GM19238 (cell line): Measurements from ENCODE around the gene MRPS23.

ENCODE experiments used
- DNase-seq: peaks from one replicate; pipeline ENCODE4 v3.0.0; 2011; ENCODE audit warnings: low spot score; ENCODE audit not compliant: insufficient read length

The MRPS23 gene

DNA sequence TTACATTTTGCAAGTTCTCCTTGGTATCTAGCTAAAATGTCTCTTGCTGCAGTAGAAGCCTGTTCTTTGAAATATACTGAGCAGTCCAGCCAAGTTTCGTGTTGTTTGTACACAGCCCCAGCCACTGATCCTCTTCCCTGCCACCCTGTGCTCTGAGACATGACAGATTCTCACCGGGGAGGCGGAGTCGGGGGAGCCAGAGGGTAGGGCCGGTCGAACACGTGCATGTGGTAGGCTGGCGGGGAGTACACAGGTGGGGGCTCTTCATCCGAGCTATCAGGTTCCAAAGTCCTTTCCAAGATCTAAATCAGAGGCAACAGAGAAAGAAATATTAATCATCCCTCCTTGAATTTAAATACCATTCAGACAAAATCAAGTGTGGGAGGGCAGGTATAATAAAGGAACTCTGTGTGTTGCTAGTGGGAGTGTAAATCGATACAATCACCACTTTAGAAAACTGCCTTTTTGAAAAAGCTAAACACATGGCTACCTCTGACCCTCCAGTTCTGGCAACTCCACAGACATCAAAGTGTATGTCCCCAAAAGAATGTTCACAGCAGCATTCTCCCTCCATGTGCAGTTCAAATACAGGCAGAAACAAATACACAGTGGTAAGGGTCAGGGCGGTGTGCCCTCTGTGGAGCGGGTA, 29.7 kb upstream of the MRPS23 start:
- DNase-seq: no peak

DNA sequence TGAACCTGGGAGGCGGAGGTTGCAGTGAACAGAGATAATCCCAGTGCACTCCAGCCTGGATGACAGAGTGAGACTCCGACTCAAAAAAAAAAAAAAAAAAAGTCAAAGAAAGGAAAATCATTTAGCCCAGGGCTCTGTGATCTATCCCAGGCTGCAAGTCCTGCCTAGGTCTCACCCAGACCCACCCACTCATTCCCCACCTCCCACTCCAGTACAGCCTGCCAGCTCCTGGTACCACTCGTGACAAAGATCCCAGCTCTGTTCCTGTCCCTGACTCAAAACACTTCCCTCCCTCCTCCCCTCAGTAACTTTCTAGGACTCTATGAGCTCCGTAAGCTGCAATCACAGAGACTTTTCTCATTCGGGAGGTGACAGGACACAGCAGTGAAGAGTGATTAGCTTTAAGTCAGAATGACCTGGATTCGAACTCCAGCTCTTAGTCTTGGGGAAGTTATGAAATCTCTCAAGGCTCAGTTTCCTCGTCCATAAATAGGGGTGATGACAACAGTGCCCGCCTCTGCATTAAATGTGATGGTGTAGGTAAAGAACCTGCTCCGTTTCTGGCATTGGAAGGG, 28.0 kb upstream of the MRPS23 start:
- DNase-seq: no peak

DNA sequence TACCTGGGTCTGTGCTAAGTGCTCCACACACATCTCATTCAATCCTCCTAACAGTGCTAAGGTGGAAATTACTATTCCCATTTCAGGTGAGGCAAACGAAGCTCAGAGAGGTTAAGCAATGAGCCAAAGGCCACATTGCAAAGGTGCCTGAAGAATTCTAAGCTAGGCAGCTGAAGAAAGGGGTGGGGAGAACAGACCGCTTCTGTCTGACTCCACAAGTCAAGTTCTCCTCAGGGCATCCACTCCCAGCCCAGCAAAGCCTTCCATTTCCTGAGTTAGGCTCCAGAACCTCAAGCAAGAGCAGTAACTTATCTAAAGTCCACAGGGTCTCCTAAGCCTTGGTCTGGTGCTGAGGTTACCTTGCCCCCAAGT, 27.0 kb upstream of the MRPS23 start:
- no peak for DNase-seq

DNA sequence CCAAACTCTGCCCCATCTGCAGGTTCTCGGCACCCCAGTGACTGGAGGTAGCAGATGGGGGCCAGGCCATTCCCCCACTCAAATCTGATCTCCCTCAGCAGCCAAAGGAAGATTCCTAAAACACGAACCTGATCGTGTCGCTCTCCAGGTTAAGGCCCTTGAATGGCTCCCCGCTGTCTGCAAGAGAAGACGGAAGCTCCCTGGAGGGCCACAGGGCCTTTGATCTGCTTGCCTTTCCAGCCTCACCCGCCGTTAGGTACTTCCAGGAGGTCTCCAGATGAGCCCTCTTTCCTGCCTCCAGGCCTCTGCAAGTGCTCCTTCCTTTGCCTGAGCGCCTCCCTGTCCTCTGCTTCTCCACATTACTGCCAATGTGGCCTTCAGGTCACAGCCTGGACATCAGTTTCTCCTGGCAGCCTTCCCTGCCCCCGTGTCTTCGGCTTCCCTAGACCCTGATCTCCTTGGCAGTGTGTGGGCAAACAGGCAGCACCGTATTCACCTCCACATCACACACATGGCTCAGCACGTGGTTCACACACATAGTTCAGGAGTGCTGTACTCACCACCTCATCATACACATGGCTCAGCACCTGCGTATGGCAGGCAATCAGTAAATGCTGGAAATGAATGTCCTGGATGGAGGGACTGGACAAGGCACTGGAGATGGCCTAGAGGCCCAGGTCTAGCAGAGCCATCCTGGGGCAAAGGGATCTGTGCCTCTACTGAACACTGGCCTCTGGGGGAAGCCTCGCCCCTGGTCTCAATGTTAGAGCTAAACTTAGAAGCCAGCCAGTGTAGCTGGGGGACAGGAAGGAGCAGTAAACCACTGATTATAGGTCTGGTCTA, 26.4 kb upstream of the MRPS23 start:
- no peak for DNase-seq

DNA sequence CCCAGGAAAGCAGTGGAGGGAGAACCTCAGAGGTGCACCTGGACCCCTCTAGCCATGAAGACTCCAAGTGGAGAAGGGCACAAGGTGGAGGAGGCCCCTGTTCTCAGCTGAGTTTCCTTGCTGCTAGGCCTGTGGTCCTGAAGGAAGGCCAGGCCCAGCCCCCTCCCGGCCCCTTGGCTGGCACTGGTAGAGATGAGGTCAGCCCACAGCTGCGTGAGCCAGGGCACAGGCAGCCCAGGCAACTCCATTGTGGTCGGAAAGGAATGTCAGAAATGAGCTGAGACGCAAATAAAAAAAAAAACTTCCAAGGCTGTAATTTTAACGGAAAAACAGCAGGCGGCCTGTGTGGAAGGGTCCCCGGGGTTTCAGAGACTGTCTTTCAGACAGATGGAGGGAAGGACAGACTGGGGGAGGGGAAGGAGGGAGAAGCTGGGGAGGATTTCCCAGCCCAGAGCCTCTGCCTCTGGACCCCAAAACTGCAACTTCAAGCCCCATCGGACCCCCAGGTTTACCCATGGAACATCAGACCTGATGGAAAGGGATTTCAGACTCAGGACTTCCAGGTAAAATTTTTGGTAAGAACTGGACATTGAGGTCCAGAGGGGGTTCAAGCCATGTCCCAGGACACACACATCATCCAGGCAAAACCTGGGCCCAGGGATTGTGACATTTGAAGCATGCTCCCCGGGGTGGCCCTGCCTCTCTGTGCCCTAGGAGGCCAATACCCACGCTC, 25.6 kb upstream of the MRPS23 start:
- DNase-seq: no peak

DNA sequence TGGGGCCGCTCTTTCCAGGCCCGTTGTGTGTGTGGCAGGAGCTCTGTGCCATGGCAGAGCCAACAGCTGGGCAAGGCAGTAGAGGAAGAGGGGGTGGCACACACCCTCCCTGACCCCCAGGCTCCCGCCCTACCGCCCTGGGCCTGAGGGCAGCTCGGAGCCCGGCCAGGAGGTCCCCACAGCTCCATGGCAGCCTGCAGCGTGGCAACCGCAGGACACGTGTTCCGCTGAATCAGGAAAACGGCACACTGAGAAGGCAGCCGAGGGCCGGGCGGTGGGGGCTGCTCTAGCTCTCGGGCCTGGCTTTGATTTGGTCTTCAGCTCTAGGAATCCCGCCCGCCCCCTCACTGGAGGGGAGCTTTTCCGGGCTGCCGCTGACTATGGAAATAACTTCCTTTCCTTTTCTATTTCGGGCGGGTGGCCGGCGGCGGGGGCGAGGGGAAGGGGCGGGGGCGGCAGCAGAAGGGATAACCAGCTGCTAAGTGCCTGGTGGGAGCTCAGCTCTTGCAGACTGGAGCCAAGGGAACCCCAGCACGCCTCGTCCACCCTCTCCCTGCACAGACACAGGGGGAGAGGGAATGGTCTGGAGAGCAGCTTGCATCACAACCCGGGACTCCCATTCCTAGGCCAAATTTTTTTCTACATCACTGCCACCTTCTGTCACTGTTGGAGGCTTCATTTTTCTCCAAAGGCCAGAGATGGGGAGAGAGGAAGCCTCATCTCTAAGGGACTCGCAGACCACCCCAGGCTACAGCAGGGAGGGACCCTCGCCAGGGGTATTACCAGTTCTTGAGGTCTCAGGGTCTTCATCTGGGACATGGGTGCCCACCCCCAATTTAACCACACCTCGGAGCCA, 24.8 kb upstream of the MRPS23 start:
- no peak for DNase-seq

DNA sequence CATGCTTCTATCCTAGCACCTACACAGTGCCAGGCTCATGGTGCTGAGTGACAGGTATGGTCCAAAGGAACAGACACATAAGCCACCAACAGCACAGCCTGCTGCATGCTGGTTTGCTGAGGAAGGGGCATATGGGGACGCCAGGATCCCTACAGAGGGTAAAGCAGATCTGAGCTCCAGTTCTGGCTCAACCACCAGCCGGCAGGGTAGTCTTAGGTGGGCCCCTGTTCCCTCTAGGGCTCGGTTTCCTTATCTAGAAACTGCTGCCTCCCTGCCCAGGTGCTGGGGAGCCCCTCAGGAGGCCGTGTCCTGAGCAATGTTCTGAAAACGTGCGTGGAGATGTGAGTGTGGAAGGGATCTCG, 24.2 kb upstream of the MRPS23 start:
- DNase-seq: no peak

DNA sequence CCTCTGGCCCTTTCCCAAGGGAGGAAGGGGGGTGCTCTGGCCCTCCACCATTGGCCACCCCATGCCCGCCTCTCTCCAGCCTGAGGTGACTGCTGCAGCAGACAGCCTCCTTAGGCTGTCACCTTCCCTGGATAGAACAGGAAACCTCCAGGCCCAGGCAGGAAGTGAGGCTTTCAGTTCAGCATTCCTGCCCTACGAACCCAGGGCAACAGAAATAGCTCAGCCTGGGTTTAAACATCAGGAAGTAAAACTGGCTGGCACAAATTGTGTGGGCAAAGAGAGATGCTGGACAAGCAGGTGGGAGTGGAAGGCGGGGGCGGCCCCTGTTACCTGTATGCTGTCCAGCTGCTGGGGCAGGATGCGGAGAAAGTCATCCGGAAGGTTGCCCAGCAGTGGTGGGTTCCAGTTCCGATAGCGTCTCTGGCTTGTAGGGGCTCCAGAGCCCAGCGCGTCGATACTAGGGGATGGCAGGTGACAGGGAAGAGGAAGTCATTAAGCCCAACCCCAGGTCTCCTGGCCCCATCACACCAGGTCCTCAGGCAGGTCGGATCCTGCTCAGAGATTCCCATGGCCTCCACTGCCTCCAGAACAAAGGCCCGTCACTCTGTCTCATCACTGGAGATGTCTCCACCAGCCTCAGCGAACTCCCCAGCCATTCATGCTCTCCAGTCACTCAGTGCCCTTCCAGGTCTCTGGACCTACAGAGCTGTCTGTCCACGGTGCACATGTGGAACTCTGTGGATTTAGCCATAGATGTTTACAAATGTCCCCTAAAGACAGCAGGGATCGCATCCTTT, 23.6 kb upstream of the MRPS23 start:
- no peak for DNase-seq

DNA sequence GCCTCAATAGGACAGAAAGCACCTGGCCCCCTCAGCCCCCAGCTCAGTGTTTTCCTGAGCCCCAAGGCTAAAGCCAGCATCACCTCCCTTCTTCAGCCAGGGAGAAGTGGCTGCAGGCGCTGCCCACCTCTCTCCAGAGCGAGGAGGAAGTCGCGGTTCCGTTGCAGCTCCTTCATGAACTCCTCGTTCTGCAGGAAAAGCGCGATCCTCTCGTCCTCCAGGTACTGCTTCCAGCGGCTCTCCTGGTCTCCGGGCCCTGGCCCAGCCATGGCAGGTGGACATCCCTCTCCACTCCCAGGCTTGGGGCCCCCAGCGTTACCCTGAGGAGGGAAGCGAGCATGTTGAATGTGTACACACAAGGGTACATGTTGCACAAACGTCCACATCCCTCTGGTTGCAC, 22.7 kb upstream of the MRPS23 start:
- DNase-seq: no peak

DNA sequence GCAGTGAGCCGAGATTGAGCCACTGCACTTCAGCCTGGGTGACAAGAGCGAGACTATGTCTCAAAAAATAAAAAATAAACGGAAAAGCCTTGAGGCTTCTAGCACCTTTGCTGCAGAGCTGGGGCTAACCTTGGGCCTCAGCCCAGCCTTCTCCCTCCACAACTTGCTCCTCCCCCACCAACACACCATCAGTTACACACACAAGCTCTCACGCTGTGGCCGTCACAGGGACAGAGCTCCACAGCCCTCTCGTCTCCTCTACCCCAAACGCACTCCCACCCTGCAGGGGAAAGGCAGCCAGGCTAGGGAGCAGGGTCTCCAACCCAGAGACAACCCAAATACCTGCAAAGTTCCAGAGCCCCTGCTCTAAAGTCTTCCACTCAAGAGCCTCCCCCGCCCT, 22.0 kb upstream of the MRPS23 start:
- DNase-seq: no peak

DNA sequence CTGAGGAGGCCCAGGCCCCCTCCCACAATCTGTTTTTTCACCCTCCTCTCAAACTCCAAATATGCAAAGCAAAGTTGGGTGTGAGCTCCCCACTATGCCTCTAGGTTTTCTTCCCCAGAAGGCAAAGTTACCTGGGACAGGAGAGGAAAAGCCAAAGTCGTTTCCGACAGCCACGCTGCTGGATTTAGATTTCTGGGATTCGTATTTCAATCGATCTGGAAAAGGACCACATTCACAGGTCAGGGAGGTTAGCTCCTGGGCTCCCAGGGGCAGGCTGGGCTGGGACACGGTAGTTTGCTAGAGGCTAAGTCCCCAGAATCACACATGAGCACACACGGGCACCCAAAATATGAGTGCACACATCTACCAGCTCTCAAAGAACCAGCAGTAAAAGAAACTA, 21.3 kb upstream of the MRPS23 start:
- no peak for DNase-seq

DNA sequence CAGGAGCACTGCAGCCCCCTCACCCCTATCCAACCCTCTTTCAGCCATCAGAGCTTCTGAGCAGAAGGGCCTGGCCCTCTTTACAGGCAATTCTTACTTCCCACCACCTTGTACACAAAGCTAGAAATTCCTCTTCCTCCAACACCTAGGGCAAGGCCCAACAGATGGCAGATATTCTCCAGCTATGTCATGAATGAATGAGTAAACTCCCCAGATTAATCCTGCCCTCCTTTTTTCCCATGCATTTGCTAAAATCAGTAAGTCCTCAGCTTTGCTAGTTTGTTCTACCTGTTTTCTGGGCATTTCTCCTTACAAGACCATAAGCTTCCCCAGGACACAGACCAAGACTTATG, 20.4 kb upstream of the MRPS23 start:
- DNase-seq: no peak

DNA sequence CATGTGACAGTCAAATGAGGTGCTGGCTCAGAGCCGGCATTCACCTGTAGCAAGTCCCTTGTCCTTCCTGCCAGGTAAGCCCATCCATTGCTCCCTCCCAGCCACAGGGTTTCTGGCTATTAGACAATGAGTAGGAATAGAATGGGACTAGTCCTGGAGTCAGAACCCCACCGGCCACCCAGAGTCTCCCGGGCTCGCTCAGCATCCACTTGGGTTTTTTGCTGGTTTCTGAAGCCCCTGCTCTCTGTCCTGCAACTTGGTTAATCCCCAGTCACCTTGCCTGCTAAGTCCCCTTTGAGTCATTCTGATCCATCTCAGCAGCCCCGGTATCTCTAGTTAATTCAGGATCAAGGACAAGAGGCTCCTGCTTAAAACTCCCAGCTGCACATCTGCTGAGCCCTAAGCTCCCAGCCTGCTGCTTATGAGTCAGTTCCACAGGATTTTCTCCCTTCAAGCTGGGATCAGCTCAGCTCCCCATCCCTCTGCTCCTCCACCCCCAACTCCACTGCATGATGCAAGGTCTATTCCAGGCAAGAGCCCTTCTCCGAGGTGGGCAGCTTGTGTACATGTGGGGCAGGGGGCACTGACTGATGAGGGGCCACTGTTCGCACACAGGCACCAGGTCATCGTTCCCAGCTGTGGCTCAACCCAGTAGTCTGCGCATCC, 19.9 kb upstream of the MRPS23 start:
- DNase-seq: no peak

DNA sequence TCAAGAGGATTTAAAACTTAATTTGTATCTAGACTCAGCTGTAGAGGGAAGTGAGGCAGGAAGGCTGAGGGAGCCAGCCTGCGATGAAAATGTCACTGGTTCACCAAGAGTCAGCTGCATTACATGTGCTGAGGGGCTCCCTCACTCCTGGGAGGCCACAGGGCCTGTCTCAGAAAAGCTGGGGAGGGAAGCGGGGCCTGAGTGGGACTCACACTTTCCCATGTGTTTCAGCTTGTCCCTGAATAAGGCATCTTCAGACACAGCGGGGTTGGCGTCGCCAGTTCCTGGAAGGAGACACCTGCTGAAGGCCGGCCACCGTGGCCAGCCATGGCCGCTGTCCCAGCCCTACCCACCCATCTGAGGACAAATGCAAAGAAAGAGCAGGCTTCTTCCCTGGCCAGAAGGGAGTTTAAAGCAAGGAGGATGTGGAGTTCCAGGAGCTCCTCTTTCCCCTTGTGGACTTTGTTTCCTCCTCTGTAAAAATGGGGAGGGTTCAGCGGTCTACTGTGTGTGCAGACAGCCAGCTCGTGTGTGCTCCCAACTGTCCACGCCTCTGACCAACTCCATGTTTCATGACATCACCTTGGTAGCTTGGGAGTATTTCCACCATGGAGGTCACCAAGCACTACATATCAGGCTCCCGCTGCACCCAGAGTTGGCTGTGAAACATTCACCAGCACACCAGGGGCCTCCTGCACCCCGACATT, 19.2 kb upstream of the MRPS23 start:
- DNase-seq: no peak

DNA sequence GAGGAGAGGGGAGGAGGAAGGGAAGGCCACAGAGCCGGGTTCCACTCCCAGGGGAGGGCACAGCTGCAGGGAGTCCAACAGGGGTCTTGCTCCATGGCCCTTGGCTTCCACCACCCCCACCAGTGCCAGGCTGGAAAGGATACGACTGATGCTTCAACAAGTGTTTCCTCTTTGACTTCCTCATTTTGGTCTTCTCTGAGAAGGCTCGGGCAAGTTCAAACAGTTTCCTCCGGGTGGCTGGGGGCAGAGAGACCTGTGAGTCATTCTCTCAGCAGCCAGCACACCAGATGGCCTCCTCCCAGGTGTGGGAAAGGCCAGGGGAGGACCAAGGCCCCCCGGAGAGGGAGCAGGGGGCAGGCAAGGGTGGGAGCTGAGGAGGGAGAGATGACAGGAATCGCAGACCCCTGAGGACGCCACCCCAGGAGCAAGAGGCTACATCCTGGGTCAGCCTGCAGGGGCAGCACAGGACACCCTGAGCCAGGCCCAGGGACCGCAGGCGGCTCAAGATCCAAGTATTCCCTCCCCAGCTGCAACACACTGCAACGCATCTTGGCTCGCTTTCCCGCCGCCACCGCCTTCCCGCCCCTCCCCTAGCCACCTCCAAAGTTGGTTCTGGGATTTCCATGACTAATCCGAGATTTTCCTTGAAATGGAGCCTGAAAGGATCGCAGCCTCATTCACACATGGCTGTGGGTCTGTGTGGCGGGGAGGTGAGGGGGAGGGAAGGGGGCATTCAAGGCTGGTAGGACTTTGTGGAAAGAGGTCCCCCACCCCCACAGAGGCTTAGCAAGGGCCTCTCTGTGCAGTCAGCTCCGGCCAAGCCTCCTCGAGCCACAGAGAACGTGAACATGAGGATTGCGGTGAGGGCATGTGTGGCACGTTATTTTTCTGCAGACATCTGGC, 18.4 kb upstream of the MRPS23 start:
- peak; percentile 86 for DNase-seq

DNA sequence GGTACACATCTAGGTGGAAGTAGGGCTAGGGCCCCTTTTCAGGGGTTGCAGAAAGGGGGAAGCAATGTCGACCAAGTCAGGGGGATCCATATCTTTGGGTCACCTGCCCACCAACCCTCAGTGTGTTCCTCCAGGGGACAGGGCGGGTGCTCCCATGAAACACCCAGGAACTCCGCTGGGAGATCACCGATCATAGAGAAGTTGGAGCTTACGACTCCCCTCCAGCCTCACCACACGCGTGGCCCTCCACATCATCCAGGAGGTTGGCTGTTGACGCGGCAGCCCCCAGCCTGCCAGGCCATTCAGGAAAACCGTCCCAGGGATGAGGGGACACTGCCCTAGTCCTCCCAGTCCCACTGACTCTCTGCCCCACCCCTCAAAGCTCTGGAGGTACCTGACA, 17.3 kb upstream of the MRPS23 start:
- DNase-seq: no peak

DNA sequence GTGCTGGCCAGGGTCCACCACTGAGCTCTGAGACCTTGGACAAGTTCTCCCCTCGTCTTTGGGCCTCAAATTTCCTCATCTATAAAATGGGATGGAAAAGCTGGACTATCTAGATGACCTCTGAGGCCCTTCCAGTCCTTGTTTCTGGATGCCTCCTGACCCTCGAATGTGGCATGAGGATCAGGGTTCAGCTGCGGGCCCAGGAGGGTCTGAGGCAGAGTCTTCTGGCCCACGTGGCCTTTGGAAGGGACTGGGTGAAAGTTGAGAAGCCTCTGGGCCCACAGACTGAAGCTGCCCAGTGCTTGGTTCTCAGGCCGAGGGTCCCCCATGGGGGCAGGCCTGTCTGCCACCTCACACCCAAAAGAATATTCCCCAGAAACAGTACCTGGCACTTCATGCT, 16.9 kb upstream of the MRPS23 start:
- DNase-seq: no peak

DNA sequence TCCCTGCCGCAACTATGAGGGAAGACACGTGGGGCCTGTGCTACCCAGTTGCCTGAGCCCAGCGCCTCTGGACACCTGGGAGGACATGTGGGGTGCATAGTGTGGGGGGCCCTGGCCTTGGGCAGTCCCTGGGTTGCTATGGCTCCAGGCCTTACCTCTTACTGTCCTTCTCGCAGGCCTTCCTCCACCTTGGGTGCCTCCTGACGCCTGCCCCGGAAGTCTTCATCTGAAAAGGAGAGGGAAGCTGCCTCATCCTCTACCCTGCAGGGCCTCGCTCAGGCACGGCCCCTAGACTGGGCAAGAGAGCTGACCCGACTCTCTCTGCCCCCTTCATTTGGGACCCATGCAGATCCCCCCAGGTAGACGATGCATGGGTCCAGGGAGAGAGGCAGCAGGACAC, 16.5 kb upstream of the MRPS23 start:
- no peak for DNase-seq
